B cell (primary cell): Measurements from ENCODE around the gene IKZF2. TPM values are rescaled to one million over a fixed set of nuclear protein-coding genes. Genes with fewer than 3 reads are reported as not detected.

ENCODE experiments used
- ATAC-seq: fragments of 200-7000 bp; cut with Tn5 transposase; one replicate; pipeline ENCODE4 v1.10.0; 2021; ENCODE audit warnings: low read depth, mild to moderate bottlenecking, moderate number of reproducible peaks, moderate library complexity
- CTCF ChIA-PET: fragments of 350-600 bp; sonication (Branson Sonifier 250); formaldehyde crosslinking; loops from one replicate; lab custom pipeline; 2021; ENCODE audit warnings: antibody characterized with exemption, inconsistent platforms; lab: Charles Lee
- POLR2A ChIA-PET: fragments of 350-600 bp; sonication (Branson Sonifier 250); formaldehyde crosslinking; loops from one replicate; lab custom pipeline; 2021; ENCODE audit warnings: antibody characterized with exemption; lab: Charles Lee
- DNase-seq: peaks from one replicate; pipeline ENCODE4 v3.0.0; 2013
- H2AFZ ChIP-seq: 2 replicates; pipeline ENCODE4 v1.6.1; 2012; ENCODE audit warnings: mild to moderate bottlenecking, low read depth, low read length; ENCODE audit not compliant: insufficient read depth, poor library complexity, severe bottlenecking
- H3K27ac ChIP-seq, 2 donors: 1 replicate in 1 of 2; 2 replicates in 1 of 2; pipeline ENCODE4 v1.5.1; 2012 to 2013; ENCODE audit warnings: low read length in 2 of 2, mild to moderate bottlenecking in 2 of 2, moderate library complexity in 1 of 2
- H3K27me3 ChIP-seq, 4 experiments: fragments of 200-600 bp in 1 of 4; sonication (generic) in 1 of 4; replicated peaks in 1 of 4; 1 replicate in 2 of 4; 2 replicates in 2 of 4; pipeline versions ENCODE4 v1.6.1 to v1.7.0; 2013 to 2016; ENCODE audit warnings: low read length in 3 of 4, mild to moderate bottlenecking in 2 of 4, mixed read lengths in 1 of 4, moderate library complexity in 1 of 4; ENCODE audit not compliant: insufficient read depth in 4 of 4, control insufficient read depth in 3 of 4; ENCODE audit errors: control extremely low read depth in 1 of 4
- H3K36me3 ChIP-seq, 2 experiments: replicated peaks in 1 of 2; 1 replicate in 1 of 2; 2 replicates in 1 of 2; pipeline versions ENCODE4 v1.6.1 to v1.7.1; 2013; ENCODE audit warnings: low read length in 1 of 2; ENCODE audit not compliant: insufficient read depth in 2 of 2, control insufficient read depth in 1 of 2; ENCODE audit errors: control extremely low read depth in 1 of 2, extremely low read depth in 1 of 2
- H3K4me1 ChIP-seq, 2 donors: fragments of 200-600 bp in 1 of 2; sonication (generic) in 1 of 2; 1 replicate in 1 of 2; 2 replicates in 1 of 2; pipeline versions ENCODE4 v1.5.1 to v1.6.1; 2013 to 2017; ENCODE audit warnings: low read length in 2 of 2; ENCODE audit not compliant: control insufficient read depth in 2 of 2, insufficient read depth in 2 of 2
- H3K4me2 ChIP-seq: replicated peaks from 2 replicates; pipeline ENCODE3; 2012; ENCODE audit warnings: mild to moderate bottlenecking, low read depth, low read length; ENCODE audit not compliant: poor library complexity, severe bottlenecking
- H3K4me3 ChIP-seq, 5 experiments: fragments of 200-600 bp in 1 of 5; sonication (generic) in 1 of 5; 1 replicate in 3 of 5; 2 replicates in 2 of 5; pipeline versions ENCODE4 v1.5.1 to v1.7.0; 2011 to 2016; ENCODE audit warnings: low read length in 4 of 5, mild to moderate bottlenecking in 4 of 5, low read depth in 2 of 5, control low read depth in 1 of 5, moderate library complexity in 1 of 5; ENCODE audit not compliant: insufficient read depth in 1 of 5; ENCODE audit errors: control extremely low read depth in 1 of 5, extremely low read depth in 1 of 5
- H3K79me2 ChIP-seq: fragments of 200-600 bp; sonication (generic); one replicate; pipeline ENCODE4 v1.6.0; 2016; ENCODE audit warnings: low read length; ENCODE audit not compliant: control insufficient read depth, insufficient read depth
- H3K9ac ChIP-seq: fragments of 200-600 bp; sonication (generic); 2 replicates; pipeline ENCODE4 v1.6.1; 2017; ENCODE audit warnings: mild to moderate bottlenecking, low read length, moderate library complexity
- H3K9me3 ChIP-seq, 3 donors: one replicate each; pipeline versions ENCODE4 v1.6.1 to v1.7.1; 2013; ENCODE audit warnings: low read length in 2 of 3; ENCODE audit not compliant: control insufficient read depth in 2 of 3, insufficient read depth in 1 of 3; ENCODE audit errors: control extremely low read depth in 1 of 3
- H4K20me1 ChIP-seq: 2 replicates; pipeline ENCODE4 v1.6.0; 2012; ENCODE audit warnings: mild to moderate bottlenecking, low read length; ENCODE audit not compliant: insufficient read depth, control insufficient read depth, poor library complexity, severe bottlenecking
- H3K27ac Mint-ChIP-seq: one replicate; pipeline ENCODE4 v1.8.0; 2021; ENCODE audit warnings: mixed read lengths
- H3K27me3 Mint-ChIP-seq: one replicate; pipeline ENCODE4 v1.8.0; 2021; ENCODE audit warnings: mixed read lengths
- H3K4me1 Mint-ChIP-seq: one replicate; pipeline ENCODE4 v1.8.0; 2021; ENCODE audit warnings: mixed read lengths
- H3K4me3 Mint-ChIP-seq: one replicate; pipeline ENCODE4 v1.8.0; 2021; ENCODE audit warnings: mixed read lengths
- H3K9me3 Mint-ChIP-seq: one replicate; pipeline ENCODE4 v1.8.0; 2022; ENCODE audit warnings: mixed read lengths; ENCODE audit not compliant: insufficient read depth
- CTCF ChIP-seq: fragments of 200-600 bp; IDR thresholded peaks from one replicate; pipeline ENCODE4 v1.8.0; 2022; ENCODE audit warnings: antibody characterized with exemption, mild to moderate bottlenecking
- EZH2 ChIP-seq: IDR thresholded peaks from 2 replicates; pipeline ENCODE4 v1.6.1; 2012; ENCODE audit warnings: borderline replicate concordance, low read depth, mild to moderate bottlenecking, moderate library complexity, low read length; ENCODE audit not compliant: insufficient read depth, poor library complexity, severe bottlenecking
- WGBS: methylation state at CpG from one replicate; pipeline ENCODE4 v1.1.5; 2013; ENCODE audit warnings: missing lambda C conversion rate; ENCODE audit not compliant: insufficient coverage; 5-methylcytosine and 5-hydroxymethylcytosine counted together
- intact Hi-C: fragments of 100-400 bp; cut with micrococcal nuclease; formaldehyde crosslinking; loops from one replicate; pipeline ENCODE4 v1.10.0; 2022
- polyA plus RNA-seq: library from polyadenylated mRNA; depleted of rRNA; stranded (reverse); fragments of >200 nt; gene quantifications from 2 replicates; pipeline ENCODE4 v1.2.3, GENCODE V29; 2012
- total RNA-seq, 2 donors: library from RNA; stranded (reverse); fragments of 120-200 nt in 1 of 2; gene quantifications; 1 replicate in 1 of 2; 2 replicates in 1 of 2; pipeline versions ENCODE4 v1.2.3 to v1.2.4, GENCODE V29; 2013 to 2022

IKZF2 gene
- total and polyA plus RNA-seq, 2 donors (not counting 1 experiment from before 2014, with no cell fraction given), result 2.5 to 49.3 TPM

- no peak overlapping the region for H3K27ac ChIP-seq
- no peak for DNase-seq
- H3K9ac ChIP-seq, result no peak overlapping the region
- H3K9me3 ChIP-seq, result no peaks in the 10 kb centered on the region
- no peak for ATAC-seq
- no peaks in the 10 kb centered on the region for H3K27me3 ChIP-seq
- Mint-ChIP-seq H3K27ac (no peak overlapping the region), H3K4me3 (no peak overlapping the region), H3K4me1 (peaks cover 6% of the 10 kb centered on the region), H3K9me3 (no peaks in the 10 kb centered on the region), H3K27me3 (no peaks in the 10 kb centered on the region)
- no peak overlapping the region for H2AFZ ChIP-seq
- H3K36me3 ChIP-seq, result no peaks in the 10 kb centered on the region
- CTCF ChIA-PET, result interaction anchor here (0.8 to 1.3 kb wide), 2 partner anchors 18 to 23 kb away, joined by 3 read pairs; no protein-coding TSS in a partner anchor
- no peak overlapping the region for H3K4me2 ChIP-seq
- H4K20me1 ChIP-seq, result no peaks in the 10 kb centered on the region
- no peaks in the 10 kb centered on the region for H3K4me1 ChIP-seq
- H3K4me3 ChIP-seq, result no peak overlapping the region
- intact Hi-C loops, result no loop called here
- no peaks in the 10 kb centered on the region for H3K79me2 ChIP-seq
- POLR2A ChIA-PET, result no interaction called here
- no peak for TF ChIP-seq CTCF
- no peak for TF ChIP-seq EZH2
Measured at GRCh38 chr2:212957624-212958023, 193.8 kb downstream of the IKZF2 start.

GRCh38 chr2:212956665-212957607 lies 194.5 kb downstream of the IKZF2 start:
- no peak for ATAC-seq
- no peak overlapping the region for H3K27ac Mint-ChIP-seq

More at GRCh38 chr2:212956665-212957607, 194.5 kb downstream of the IKZF2 start:
- H3K27me3 Mint-ChIP-seq, result no peaks in the 10 kb centered on the region
- no peak overlapping the region for H3K4me2 ChIP-seq
- no peaks in the 10 kb centered on the region for H3K4me1 ChIP-seq
- H3K9me3 ChIP-seq, result no peaks in the 10 kb centered on the region
- H3K27ac ChIP-seq, result no peak overlapping the region
- H3K9me3 Mint-ChIP-seq, result no peaks in the 10 kb centered on the region
- ChIA-PET CTCF (interaction anchor here (0.8 to 1.3 kb wide), 2 partner anchors 18 to 23 kb away, joined by 3 read pairs; no protein-coding TSS in a partner anchor), POLR2A (no interaction called here)
- H4K20me1 ChIP-seq, result no peaks in the 10 kb centered on the region
- no peaks in the 10 kb centered on the region for H3K79me2 ChIP-seq
- no peak overlapping the region for H3K4me3 ChIP-seq
- intact Hi-C loops, result no loop called here
- no peaks in the 10 kb centered on the region for H3K36me3 ChIP-seq
- 83% methylated on average over 2 of the region's 6 CpGs for WGBS
- no peak overlapping the region for H2AFZ ChIP-seq
- peaks cover 6% of the 10 kb centered on the region for H3K4me1 Mint-ChIP-seq
- no peak for DNase-seq
- H3K27me3 ChIP-seq, result no peaks in the 10 kb centered on the region
- H3K4me3 Mint-ChIP-seq, result no peak overlapping the region
- no peak for TF ChIP-seq CTCF
- no peak for TF ChIP-seq EZH2
- no peak overlapping the region for H3K9ac ChIP-seq
